NCI-H187 treated with DMSO at 0.1 percent for 48 hours (cell line): Measurements from ENCODE around the gene MAGEA9B.
"Not testable (repeated sequence)": the region's sequence is repeated elsewhere in the genome, so short reads cannot be mapped to it uniquely, and the experiment has no call there.

Experiments
- DNase-seq: peaks from one replicate; lab custom pipeline; 2025; lab: John Stamatoyannopoulos, UW

Gene MAGEA9B

DNA sequence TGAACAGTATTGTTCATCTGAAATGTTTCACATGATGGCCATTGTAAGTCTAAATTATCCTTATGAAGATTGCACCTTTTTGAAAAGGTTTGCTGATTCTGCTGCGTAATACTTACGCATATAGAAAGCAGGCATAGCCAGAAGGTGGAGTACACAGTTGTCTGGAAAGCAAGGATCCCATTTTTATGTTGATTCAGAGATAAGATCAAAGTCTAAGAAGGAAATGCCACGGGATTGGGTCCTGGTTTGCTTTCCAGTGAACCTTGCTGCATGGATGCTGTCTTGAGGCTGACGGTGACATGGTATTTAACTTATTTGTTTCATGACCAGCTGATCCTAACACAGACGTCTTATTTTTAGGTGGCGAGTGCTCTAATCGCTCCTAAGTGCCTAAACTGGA, 15.5 kb downstream of the MAGEA9B start:
- no peak for DNase-seq

GRCh38 chrX:149570668-149571067, 16.6 kb downstream of the MAGEA9B start:
- DNase-seq: no peak

DNA sequence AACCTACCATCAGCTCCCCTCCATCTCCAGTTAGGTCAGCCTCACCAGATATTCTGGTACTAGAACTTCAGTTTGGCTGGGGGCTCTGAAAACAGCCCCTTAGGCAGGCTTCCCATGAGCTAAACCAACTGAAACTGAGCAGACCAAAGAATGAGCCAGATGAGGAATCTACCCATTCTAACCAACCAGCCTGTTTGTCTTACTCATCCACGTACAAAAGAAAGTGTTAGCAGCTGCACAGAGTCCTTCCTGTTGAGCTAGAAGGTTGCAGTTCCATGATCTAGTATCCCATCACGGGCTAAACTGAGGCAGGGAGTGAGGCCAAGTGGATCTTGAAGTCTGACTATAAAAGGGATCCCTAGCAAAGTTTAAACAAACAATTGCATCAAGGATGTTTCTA, 17.5 kb downstream of the MAGEA9B start:
- DNase-seq: no peak

GRCh38 chrX:149568701-149569296, 18.5 kb downstream of the MAGEA9B start:
- DNase-seq: peak; percentile 57

GRCh38 chrX:149567621-149568417, 19.4 kb downstream of the MAGEA9B start:
- no peak for DNase-seq

DNA sequence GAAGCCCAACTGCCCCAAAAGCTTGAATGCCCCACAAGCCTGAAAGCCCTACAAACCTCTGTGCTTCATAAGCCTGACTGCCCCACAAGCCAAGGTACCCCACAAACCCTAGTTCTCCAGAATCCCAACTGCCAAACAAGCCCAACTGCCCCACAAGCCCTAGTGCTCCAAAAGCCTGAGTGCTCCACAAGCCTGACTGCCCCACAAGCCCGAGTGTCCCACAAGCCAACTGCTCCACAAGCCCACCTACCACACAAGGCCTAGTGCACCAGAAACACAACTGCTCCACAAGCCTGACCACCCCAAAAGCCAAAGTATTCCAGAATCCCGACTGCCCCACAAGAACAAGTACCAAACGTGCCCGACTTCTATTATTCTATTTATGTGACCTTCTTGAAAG, 23.9 kb downstream of the MAGEA9B start:
- no peak for DNase-seq

DNA sequence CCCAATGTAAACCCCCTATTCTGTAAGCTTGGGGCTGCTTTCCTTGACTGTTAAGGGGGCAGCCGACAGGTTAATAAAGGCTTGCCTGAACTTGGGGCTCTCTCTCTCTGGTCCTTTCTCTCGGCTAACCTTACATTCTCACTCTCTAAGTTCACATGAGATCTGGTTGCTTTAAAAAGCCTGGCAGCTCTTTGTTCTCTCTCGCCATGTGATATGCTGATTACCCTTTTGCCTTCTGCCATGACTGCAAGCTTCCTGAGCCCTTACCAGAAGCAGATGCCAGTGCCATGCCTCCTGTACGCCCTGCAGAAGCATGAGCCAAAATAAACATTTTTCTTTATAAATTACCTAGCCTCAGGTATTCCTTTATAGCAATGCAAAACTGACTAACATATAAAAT, 32.0 kb downstream of the MAGEA9B start:
- DNase-seq: not testable (repeated sequence)

DNA sequence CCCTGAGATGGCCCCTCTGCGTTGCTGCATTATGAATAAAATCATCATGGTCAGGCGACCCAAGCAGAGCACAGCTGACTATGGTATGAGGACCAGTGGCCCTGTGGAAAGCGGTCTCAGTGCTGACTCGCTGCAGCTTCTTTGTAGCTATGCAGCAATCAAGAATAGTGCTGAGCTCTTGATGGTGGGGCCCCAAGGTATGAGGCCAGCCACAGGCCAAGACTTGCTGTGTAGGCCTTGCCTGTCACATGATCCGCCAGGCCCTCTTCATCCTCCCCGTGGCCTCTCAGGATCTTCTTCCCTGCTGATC, 35.4 kb downstream of the MAGEA9B start:
- not testable (repeated sequence) for DNase-seq

- DNase-seq: not testable (repeated sequence)
Measured at GRCh38 chrX:149551245-149551938, 35.9 kb downstream of the MAGEA9B start.

DNA sequence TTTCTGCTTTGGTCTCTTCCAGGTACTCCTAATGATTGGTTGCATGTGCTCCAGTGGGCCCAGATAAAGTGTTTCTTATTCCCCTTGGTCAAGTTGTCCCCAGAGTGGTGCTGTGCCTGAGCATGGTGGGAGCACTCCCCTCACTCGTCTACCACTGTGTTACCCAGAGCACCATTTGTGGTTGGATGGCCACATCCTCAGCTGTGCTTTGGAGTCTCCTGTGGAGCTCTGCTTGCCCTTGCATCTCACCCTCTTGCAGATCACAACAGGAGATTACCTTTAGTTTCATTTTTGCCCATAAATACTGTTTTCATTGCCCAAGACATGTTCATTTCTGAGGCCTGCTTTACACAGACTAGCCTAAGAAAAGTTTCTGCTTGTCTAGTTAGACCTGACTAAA, 36.8 kb downstream of the MAGEA9B start:
- DNase-seq: not testable (repeated sequence)

GRCh38 chrX:149549701-149550100, 37.6 kb downstream of the MAGEA9B start, which contains the start of gene HSFX3:
Gene HSFX3, minus strand, starts transcription at chrX:149549924. Its CDS starts 72 bp downstream, at chrX:149549852.
- not testable (repeated sequence) for DNase-seq

DNA sequence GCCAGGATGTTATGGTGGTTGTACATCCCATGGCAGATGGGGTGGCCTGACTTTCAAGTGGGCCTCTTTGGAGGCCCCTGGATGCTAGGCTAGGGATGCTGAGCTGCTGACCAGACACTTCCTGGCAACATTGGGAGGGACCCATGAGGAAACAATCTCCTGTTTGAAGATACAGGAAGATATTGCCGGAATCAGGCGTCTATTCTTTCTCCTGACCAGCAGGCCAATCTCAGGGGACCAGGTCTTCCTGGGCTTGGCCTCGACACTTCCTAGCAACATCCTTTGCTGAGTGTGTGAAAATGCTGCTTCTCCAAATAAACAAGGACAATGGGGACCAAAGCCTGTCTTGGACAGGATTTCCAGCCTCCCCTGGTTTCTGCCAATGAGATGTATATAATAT, 39.5 kb downstream of the MAGEA9B start:
- not testable (repeated sequence) for DNase-seq

DNA sequence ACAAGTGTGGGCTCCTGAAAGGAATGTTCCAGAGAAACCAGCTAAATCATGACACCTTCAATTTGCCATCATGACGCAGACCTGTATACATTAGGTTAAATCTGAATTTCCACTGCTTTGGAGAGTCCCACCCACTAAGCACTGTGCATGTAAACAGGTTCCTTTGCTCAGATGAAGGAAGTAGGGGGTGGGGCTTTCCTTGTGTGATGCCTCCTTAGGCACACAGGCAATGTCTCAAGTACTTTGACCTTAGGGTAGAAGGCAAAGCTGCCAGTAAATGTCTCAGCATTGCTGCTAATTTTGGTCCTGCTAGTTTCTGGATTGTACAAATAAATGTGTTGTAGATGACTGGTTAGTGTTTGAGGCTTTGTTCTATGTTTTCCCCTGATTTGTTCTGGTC, 40.3 kb downstream of the MAGEA9B start:
- DNase-seq: not testable (repeated sequence)

DNA sequence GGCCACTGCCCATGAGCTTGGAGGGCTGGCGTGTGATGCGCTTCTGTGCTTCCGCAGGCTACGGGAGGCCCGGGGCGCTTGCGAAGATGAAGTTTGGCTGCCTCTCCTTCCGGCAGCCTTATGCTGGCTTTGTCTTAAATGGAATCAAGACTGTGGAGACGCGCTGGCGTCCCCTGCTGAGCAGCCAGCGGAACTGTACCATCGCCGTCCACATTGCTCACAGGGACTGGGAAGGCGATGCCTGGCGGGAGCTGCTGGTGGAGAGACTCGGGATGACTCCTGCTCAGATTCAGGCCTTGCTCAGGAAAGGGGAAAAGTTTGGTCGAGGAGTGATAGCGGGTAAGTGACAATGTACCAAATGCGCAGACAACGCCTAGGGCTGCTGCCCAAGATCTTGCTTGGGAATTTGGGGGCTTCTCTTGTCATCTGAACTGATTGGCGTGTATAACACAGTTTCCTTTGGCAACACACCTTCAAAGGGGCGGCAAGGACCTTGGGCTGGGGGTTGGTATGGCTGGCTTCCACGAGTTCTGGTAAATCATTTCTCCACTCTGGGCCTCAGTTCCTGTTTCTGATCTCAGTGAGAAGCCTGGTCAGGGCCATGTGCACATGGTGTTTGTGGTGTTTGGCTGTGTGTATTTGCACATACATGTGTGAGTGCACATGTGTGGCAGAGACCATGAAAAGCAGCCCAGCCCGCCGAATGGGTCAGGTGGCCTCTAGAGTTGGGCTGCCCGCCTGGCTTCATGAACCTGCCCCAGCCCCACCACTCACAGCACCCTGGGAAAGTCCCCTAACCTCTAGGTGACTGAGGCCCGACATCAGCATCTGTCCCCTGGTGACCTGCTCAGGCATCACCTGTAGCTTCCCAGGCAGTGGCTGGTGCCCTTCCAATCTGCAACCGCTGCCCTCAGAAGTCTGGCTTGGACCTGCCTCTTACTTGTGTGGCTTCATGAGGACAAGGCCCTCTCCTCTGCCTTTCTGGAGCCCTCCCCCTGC, 41.4 kb downstream of the MAGEA9B start:
- not testable (repeated sequence) for DNase-seq

GRCh38 chrX:149541521-149542047, 45.7 kb downstream of the MAGEA9B start:
- DNase-seq: no peak

GRCh38 chrX:149540621-149541520, 46.4 kb downstream of the MAGEA9B start, which contains the start of gene EOLA1:
Gene EOLA1, plus strand, starts transcription at chrX:149541012. Its CDS starts 4,619 bp downstream, at chrX:149545631.
- peak; percentile 83 for DNase-seq

DNA sequence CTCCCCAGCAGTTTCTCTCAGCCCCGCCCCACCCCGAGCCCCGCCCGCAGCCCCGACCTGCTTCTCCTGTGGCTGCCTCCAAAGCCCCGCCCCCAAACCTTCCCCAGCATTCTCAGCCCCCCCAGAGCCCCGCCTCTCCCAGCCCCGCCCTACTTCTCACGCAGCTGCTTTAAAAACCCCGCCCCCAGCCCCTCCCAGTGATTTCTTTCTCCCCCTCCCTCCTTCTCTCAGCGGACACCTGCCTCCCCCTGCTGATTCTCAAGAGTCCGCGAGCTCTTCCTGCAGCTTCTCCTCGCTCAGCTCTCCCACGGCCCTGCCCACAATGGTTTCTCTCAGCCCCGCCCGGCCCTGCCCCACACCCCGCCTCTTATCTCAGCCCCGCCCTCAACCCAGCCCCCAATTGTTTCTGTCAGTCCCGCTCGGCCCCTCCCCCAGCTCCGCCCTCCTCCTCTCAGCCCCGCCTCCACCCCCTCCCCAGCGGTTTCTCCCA, 47.1 kb downstream of the MAGEA9B start:
- peak; percentile 91 for DNase-seq

DNA sequence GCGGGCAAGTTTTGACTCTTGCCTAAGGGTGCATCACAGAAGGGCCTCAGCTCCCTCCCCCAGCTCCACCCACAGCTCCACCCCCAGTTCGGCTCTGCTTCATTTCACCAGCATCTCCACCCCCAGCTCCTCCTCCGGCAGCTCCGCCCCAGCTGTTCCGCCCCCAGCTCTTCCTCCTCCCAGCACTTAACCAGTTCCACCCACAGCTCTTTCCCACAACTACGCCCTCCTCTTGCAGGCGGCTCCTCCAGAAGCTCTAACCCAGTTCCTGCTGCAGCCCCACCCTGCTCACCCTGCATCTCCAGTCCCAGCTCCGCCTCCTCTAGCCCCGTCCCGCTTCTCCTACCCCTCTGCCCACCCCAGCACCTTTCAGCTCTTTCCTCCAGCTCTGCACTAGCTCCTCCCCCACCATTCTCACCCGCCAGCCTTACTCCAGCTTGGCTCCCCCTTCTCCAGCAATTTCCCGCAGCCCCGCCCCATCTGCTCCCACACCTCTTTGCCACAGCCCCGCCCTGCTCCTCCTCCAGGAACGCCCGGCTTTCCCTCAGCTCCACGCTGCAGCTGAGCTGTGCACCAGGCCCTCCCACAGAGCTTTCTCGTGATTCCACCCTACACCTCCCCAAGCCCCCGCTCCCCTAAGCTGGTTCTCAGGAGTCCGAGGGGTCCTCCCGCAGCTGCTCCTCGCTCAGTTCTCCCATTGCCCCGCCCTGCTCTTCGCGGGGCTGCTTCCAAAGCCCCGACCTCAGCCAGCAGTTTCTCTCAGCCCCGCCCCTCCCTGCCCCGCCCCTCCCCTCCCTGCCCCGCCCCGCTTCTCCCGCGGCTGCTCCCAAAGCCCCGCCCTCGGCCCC, 47.8 kb downstream of the MAGEA9B start:
- DNase-seq: peak; percentile 99

DNA sequence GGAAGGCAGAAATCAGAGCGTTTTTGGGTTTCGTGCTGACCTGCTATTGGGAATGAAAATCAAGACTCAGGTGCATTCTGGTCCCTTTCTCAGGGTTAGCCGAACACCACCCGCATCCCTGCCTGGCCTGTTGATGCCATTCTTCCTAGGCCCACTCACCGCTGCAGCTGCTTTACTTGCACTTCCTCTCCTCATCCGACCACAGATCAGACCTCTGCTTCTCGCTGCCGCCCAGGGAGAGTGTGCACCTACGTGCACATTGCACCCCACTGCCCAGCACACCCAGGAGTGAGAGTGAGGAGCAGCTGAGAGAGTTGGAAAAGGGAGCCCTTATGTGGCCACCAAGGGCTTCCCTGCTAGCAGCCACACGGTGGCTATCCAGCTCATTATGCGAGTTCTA, 49.8 kb downstream of the MAGEA9B start:
- not testable (repeated sequence) for DNase-seq
